Astrocyte (in vitro differentiated cells and primary cell): ENCODE measurements around the gene USP21. TPM values are rescaled to one million over a fixed set of nuclear protein-coding genes. Genes with fewer than 3 reads are reported as not detected.

Experiments
- DNase-seq: peaks from one replicate; pipeline ENCODE4 v3.0.0-alpha.2; 2010; ENCODE audit warnings: low read depth
- FAIRE-seq: peaks from 2 replicates; lab custom pipeline; 2011; peaks lifted over from hg19 to GRCh38; lab: Jason Lieb, UNC
- H2AFZ ChIP-seq: 2 replicates; pipeline ENCODE4 v1.6.0; 2012; ENCODE audit warnings: low read depth, low read length, inconsistent platforms
- H3K27ac ChIP-seq: 2 replicates; pipeline ENCODE4 v1.5.1; 2011; ENCODE audit warnings: low read depth, low read length, inconsistent platforms
- H3K27me3 ChIP-seq: 2 replicates; pipeline ENCODE4 v1.6.0; 2011; ENCODE audit warnings: low read length, inconsistent platforms; ENCODE audit not compliant: insufficient read depth
- H3K36me3 ChIP-seq: 2 replicates; pipeline ENCODE4 v1.5.1; 2011; ENCODE audit warnings: low read length, inconsistent platforms; ENCODE audit not compliant: insufficient read depth
- H3K4me1 ChIP-seq: 2 replicates; pipeline ENCODE4 v1.5.1; 2011; ENCODE audit warnings: low read length, inconsistent platforms; ENCODE audit not compliant: insufficient read depth
- H3K4me2 ChIP-seq: 2 replicates; pipeline ENCODE4 v1.6.0; 2012; ENCODE audit warnings: low read length, inconsistent platforms
- H3K4me3 ChIP-seq: 2 replicates; pipeline ENCODE4 v1.5.1; 2011; ENCODE audit warnings: low read depth, mild to moderate bottlenecking, low read length, inconsistent platforms; ENCODE audit not compliant: insufficient read depth
- H3K79me2 ChIP-seq: 2 replicates; pipeline ENCODE4 v1.6.0; 2012; ENCODE audit warnings: mild to moderate bottlenecking, low read length, inconsistent platforms; ENCODE audit not compliant: insufficient read depth
- H3K9ac ChIP-seq: 2 replicates; pipeline ENCODE4 v1.6.0; 2012; ENCODE audit warnings: mild to moderate bottlenecking, low read length, inconsistent platforms
- H3K9me3 ChIP-seq: 2 replicates; pipeline ENCODE4 v1.5.1; 2012; ENCODE audit warnings: low read depth, mild to moderate bottlenecking, low read length, inconsistent platforms; ENCODE audit not compliant: insufficient read depth
- H4K20me1 ChIP-seq: 2 replicates; pipeline ENCODE4 v1.6.0; 2012; ENCODE audit warnings: low read length, inconsistent platforms; ENCODE audit not compliant: insufficient read depth
- H3K27ac Mint-ChIP-seq: one replicate; pipeline ENCODE4 v1.8.0; 2021; ENCODE audit warnings: mild to moderate bottlenecking, mixed read lengths; ENCODE audit not compliant: unreplicated experiment
- H3K27me3 Mint-ChIP-seq: one replicate; pipeline ENCODE4 v1.8.0; 2021; ENCODE audit warnings: low read depth, mixed read lengths; ENCODE audit not compliant: unreplicated experiment
- H3K36me3 Mint-ChIP-seq: one replicate; pipeline ENCODE4 v1.8.0; 2021; ENCODE audit warnings: low read depth, mixed read lengths; ENCODE audit not compliant: unreplicated experiment
- H3K4me1 Mint-ChIP-seq: one replicate; pipeline ENCODE4 v1.8.0; 2021; ENCODE audit warnings: low read depth, mixed read lengths; ENCODE audit not compliant: unreplicated experiment
- H3K4me3 Mint-ChIP-seq: one replicate; pipeline ENCODE4 v1.8.0; 2021; ENCODE audit warnings: mild to moderate bottlenecking, moderate library complexity, mixed read lengths; ENCODE audit not compliant: unreplicated experiment
- H3K9me3 Mint-ChIP-seq: one replicate; pipeline ENCODE4 v1.8.0; 2021; ENCODE audit warnings: mild to moderate bottlenecking, mixed read lengths; ENCODE audit not compliant: unreplicated experiment
- CTCF ChIP-seq: IDR thresholded peaks from 2 replicates; pipeline ENCODE4 v1.5.1; 2011; ENCODE audit warnings: low read depth, mild to moderate bottlenecking, inconsistent platforms, low read length, moderate library complexity; ENCODE audit not compliant: insufficient read depth
- EZH2 ChIP-seq: IDR thresholded peaks from 2 replicates; pipeline ENCODE4 v1.6.1; 2012; ENCODE audit warnings: mild to moderate bottlenecking, low read length, inconsistent platforms; ENCODE audit not compliant: insufficient read depth
- total RNA-seq: library from RNA; stranded (reverse); gene quantifications from 2 replicates; pipeline ENCODE4 v1.2.1, GENCODE V29; 2021

Gene USP21
- total RNA-seq, 1 donor from 2014 or later = 14.4 TPM

GRCh38 chr1:161196111-161196510 lies 36.8 kb downstream of the USP21 start:
- H3K9ac ChIP-seq = no peak overlapping the region
- no peaks in the 10 kb centered on the region for H3K36me3 Mint-ChIP-seq
- no peaks in the 10 kb centered on the region for H3K79me2 ChIP-seq
- no peaks in the 10 kb centered on the region for H3K27me3 ChIP-seq
- H3K9me3 ChIP-seq = no peaks in the 10 kb centered on the region
- peaks cover 21% of the 10 kb centered on the region for H3K4me1 ChIP-seq
- H3K4me3 Mint-ChIP-seq = no peak overlapping the region
- no peak overlapping the region for H3K27ac Mint-ChIP-seq
- no peak overlapping the region for H3K4me2 ChIP-seq
- H3K4me3 ChIP-seq = no peak overlapping the region
- DNase-seq (no peak), FAIRE-seq (no peak)
- H4K20me1 ChIP-seq = no peaks in the 10 kb centered on the region
- H3K36me3 ChIP-seq = no peaks in the 10 kb centered on the region
- no peak for TF ChIP-seq CTCF
- no peak for TF ChIP-seq EZH2
- H2AFZ ChIP-seq = no peak overlapping the region
- H3K27ac ChIP-seq = no peak overlapping the region
- no peaks in the 10 kb centered on the region for H3K9me3 Mint-ChIP-seq
- peaks cover 26% of the 10 kb centered on the region for H3K4me1 Mint-ChIP-seq
- peaks cover 2% of the 10 kb centered on the region for H3K27me3 Mint-ChIP-seq

DNA sequence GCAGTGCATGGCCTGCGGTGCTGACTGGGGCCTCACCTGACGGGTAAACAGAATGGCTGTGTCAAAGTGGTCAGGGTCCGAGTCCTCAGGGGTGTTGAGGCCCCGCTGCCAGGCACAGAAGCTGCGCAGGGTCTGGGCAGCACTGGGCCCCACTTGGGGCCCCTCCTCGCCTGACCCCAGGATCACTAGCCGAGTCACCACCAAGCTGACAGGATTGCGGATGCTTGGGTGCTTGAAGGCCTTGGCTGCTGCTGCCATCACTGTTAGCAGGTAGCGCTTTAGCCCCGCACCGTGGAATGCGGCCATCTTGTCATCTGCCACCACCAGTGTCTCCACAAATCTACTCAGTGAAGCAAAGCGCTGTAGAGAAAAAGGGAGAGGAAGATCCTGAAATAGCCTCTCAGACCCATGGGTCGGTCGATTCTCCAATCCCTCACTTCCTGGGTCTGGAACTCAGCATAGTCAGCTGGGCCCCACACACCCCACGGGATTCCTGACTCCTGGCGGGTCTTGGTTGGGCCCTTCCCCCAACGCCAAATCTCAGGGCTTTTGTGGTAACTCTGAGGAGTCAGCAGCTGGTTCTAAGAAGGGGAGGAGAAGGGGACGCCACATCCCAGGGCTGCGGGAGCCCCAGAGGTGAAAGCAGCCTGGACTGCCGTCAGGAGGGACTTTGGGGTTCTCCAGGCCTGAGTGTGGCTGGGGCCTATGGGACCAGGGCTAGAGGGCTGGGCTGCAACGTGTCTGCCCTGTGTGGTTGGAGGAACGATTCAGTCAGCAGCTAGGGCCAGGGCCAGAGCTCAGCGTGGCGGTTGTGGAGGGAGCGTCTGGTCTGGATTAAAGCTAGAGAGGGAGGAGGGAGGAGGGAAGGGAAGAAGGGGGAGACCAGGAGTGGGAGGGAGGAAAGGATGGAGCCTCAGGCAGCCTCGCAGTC lies 37.5 kb downstream of the USP21 start:
- H3K4me3 Mint-ChIP-seq = no peak overlapping the region
- Histone ChIP-seq H3K9ac (peak overlapping the region; percentile 64), H3K4me3 (no peak overlapping the region), H3K79me2 (no peaks in the 10 kb centered on the region), H3K27me3 (no peaks in the 10 kb centered on the region), H3K4me1 (peaks cover 28% of the 10 kb centered on the region), H3K4me2 (peak overlapping the region; percentile 60), H4K20me1 (no peaks in the 10 kb centered on the region), H2AFZ (peak overlapping the region; percentile 47), H3K9me3 (no peaks in the 10 kb centered on the region), H3K36me3 (no peaks in the 10 kb centered on the region), H3K27ac (peak overlapping the region; percentile 27)
- H3K4me1 Mint-ChIP-seq = peaks cover 33% of the 10 kb centered on the region
- TF ChIP-seq EZH2 (no peak), CTCF (no peak)
- H3K27me3 Mint-ChIP-seq = no peaks in the 10 kb centered on the region
- peak overlapping the region; percentile 81 for H3K27ac Mint-ChIP-seq
- FAIRE-seq = no peak
- DNase-seq = peak; percentile 21
- no peaks in the 10 kb centered on the region for H3K36me3 Mint-ChIP-seq
- H3K9me3 Mint-ChIP-seq = no peaks in the 10 kb centered on the region
